GM21360 (cell line): ENCODE data around the gene ATP6V0E1.
"Not testable (repeated sequence)": the region's sequence is repeated elsewhere in the genome, so short reads cannot be mapped to it uniquely, and the experiment has no call there.

Source experiments
- ATAC-seq: cut with Tn5 transposase; IDR thresholded peaks from one replicate; pipeline ENCODE4 v1.9.1; 2021; ENCODE audit warnings: mild to moderate bottlenecking, moderate library complexity; ENCODE audit not compliant: unreplicated experiment

ATP6V0E1 gene

DNA sequence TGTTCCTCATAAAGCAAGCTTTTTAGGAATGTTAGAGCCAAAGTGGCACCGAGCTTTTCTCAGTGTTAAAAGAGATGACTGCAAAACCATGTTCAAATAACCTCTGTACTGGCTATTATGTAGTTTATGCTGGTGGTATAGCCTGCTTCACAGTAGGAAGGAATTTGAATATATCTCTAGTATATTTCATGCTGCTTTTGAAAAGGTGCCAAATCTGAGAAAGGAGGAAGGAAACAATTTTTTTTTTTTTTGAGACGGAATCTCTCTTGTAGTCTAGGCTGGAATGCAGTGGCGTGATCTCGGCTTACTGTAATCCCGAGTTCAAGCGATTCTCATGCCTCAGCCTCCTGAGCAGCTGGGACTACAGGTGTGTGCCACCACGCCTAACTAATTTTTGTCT is 86.1 kb downstream of the ATP6V0E1 start:
- ATAC-seq: no peak

DNA sequence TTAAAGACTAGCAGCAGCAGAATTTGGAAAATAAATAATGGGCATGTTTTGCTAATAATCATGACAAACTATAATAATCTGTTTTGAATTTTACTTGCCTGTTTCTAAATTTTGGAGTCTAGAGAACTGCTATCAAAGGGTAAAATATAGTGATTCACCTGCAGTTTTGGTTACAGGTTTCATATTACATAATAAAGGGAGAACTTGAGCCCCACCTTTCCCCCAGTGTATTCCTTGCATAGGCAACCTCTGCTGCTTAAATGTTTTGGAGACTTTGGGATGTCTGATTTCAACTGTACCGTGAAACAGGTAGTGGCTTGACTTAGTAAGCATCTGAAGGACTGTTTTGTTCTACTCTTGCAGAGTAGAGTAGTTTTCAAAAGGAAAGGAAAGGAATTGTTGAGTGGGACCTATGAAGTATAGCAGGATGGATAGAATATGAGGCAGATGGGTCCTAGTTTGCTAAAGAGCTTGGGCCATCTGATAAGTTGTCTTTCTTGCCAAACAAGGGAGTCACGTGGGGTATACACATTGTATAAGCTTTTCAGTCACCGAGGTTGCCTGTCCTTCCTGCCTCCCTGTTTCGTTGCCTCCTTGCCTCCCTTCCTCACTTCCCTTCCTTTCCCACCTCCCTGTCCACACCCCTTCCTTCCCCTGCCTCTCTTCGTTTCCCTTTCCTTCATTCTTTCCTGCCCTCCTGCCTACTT is 91.7 kb downstream of the ATP6V0E1 start:
- ATAC-seq: no peak

DNA sequence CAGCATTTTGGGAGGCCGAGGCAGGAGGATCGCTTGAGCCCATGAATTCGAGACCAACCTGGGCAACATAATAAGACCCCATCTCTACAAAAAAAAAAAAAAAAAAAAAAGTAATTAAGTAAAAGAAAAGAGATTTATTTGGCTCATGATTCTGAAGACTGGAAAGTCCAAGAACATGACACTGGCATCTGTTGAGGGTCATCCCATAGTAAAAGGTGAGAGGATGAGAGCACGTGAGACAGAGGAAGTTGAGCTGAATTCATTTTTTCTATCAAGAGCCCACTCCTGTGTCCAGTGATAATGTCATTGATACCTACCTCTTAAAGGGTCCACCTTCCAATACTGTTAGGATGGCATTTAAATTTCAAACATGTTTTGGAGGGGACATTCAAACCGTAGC is 92.4 kb downstream of the ATP6V0E1 start:
- no peak for ATAC-seq

DNA sequence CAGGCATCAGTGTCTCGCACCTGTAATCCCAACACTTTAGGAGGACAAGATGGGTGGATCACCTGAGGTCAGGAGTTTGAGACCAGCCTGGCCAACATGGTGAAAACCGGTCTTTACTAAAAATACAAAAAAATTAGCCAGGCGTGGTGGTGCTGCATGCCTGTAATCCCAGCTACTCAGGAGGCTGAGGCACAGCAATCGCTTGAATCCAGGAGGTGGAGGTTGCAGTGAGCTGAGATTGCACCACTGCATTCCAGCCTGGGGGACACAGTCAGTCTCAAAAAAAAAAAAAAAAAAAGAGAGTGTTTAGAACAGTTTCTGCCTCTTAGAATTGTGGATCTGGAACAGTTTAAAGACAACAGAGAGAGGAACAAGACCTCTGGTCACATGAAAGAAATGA is 92.9 kb downstream of the ATP6V0E1 start:
- not testable (repeated sequence) for ATAC-seq

DNA sequence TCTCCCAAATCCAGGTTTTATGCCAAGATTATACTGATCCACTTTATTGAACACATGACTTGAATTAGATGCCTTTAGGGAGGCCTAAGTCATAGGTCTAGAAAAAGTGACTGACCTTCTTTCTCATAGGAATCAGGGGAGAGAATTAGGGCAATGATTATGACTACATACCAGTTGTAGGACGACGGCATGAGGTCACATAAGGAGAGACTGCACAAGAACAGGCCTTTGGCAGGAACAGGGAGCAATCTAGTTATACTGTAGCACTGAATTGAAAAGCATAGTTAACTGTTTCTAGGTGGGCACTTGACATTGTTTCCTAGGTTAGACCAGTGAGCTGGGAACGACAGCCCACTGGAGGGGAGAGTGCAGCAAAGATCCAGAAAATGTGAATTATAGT is 95.3 kb downstream of the ATP6V0E1 start:
- ATAC-seq: no peak
